ENCODE measurements around the gene PLCB2. TPM values are rescaled to one million over a fixed set of nuclear protein-coding genes. Genes with fewer than 3 reads are reported as not detected.

Gene PLCB2
- total RNA-seq, 4 donors from 2014 or later: 0.34 to 3.0 (median 2.0) TPM

- Histone ChIP-seq H3K27ac (no peak overlapping the region), H3K9me3 (no peaks in the 10 kb centered on the region), H3K4me1 (peaks cover 13% of the 10 kb centered on the region), H3K36me3 (peaks cover 23% of the 10 kb centered on the region), H3K4me3 (no peak overlapping the region), H3K27me3 (no peaks in the 10 kb centered on the region)
- TF ChIP-seq POLR2AphosphoS5 (IDR thresholded peaks at IDR 0.05): no peak
- no peak for TF ChIP-seq EP300 (IDR thresholded peaks at IDR 0.05)
- 67% methylated on average over 1 of the region's 20 CpGs for WGBS
- no peak for DNase-seq (ENCODE audit: low spot score in 2 of 2)
Observed at GRCh38 chr15:40265875-40266274, 41.9 kb downstream of the PLCB2 start.

GRCh38 chr15:40265355-40265754 lies 42.4 kb downstream of the PLCB2 start:
- Histone ChIP-seq H3K4me1 (peaks cover 13% of the 10 kb centered on the region), H3K9me3 (no peaks in the 10 kb centered on the region), H3K4me3 (no peak overlapping the region), H3K36me3 (peaks cover 20% of the 10 kb centered on the region), H3K27me3 (no peaks in the 10 kb centered on the region), H3K27ac (no peak overlapping the region)
- no peak for TF ChIP-seq POLR2AphosphoS5 (IDR thresholded peaks at IDR 0.05)
- TF ChIP-seq EP300 (IDR thresholded peaks at IDR 0.05): no peak
- no peak for TF ChIP-seq POLR2A (IDR thresholded peaks at IDR 0.05)
- no peak for TF ChIP-seq CTCF (IDR thresholded peaks at IDR 0.05)
- WGBS: 52% methylated on average over 10 of the region's 10 CpGs
- DNase-seq (ENCODE audit: low spot score in 2 of 2): no peak

GRCh38 chr15:40264321-40265153 lies 43.2 kb downstream of the PLCB2 start:
- H3K4me1 ChIP-seq: peaks cover 13% of the 10 kb centered on the region
- no peak overlapping the region for H3K4me3 ChIP-seq
- no peak for DNase-seq (ENCODE audit: low spot score in 2 of 2)
- H3K36me3 ChIP-seq: peaks cover 20% of the 10 kb centered on the region
- H3K27me3 ChIP-seq: no peaks in the 10 kb centered on the region
- no peaks in the 10 kb centered on the region for H3K9me3 ChIP-seq
- TF ChIP-seq CTCF (IDR thresholded peaks at IDR 0.05) (no peak), POLR2A (IDR thresholded peaks at IDR 0.05) (no peak), EP300 (IDR thresholded peaks at IDR 0.05) (no peak), POLR2AphosphoS5 (IDR thresholded peaks at IDR 0.05) (no peak)
- 77% methylated on average over 12 of the region's 16 CpGs for WGBS
- H3K27ac ChIP-seq: no peak overlapping the region

- Histone ChIP-seq H3K4me3 (no peak overlapping the region), H3K9me3 (no peaks in the 10 kb centered on the region), H3K27me3 (no peaks in the 10 kb centered on the region), H3K4me1 (peaks cover 13% of the 10 kb centered on the region), H3K27ac (no peak overlapping the region), H3K36me3 (peaks cover 20% of the 10 kb centered on the region)
- DNase-seq (ENCODE audit: low spot score in 2 of 2): no peak
- TF ChIP-seq POLR2AphosphoS5 (IDR thresholded peaks at IDR 0.05): no peak
- WGBS: 49% methylated on average over 10 of the region's 12 CpGs
Observed at GRCh38 chr15:40263024-40263754, 44.5 kb downstream of the PLCB2 start.

- no peaks in the 10 kb centered on the region for H3K9me3 ChIP-seq
- H3K4me3 ChIP-seq: no peak overlapping the region
- H3K27ac ChIP-seq: no peak overlapping the region
- H3K36me3 ChIP-seq: peaks cover 5% of the 10 kb centered on the region
- H3K4me1 ChIP-seq: no peaks in the 10 kb centered on the region
- 75% methylated on average over 5 of the region's 7 CpGs for WGBS
- TF ChIP-seq POLR2AphosphoS5 (IDR thresholded peaks at IDR 0.05) (no peak), EP300 (IDR thresholded peaks at IDR 0.05) (no peak), CTCF (IDR thresholded peaks at IDR 0.05) (no peak)
- H3K27me3 ChIP-seq: no peaks in the 10 kb centered on the region
- no peak for DNase-seq (ENCODE audit: low spot score in 2 of 2)
Observed at GRCh38 chr15:40259021-40259420, 48.7 kb downstream of the PLCB2 start.

- Histone ChIP-seq H3K4me3 (no peak overlapping the region), H3K27ac (no peak overlapping the region), H3K36me3 (peaks cover 5% of the 10 kb centered on the region), H3K4me1 (peaks cover 4% of the 10 kb centered on the region), H3K27me3 (no peaks in the 10 kb centered on the region), H3K9me3 (no peaks in the 10 kb centered on the region)
- no peak for DNase-seq (ENCODE audit: low spot score in 2 of 2)
- no peak for TF ChIP-seq POLR2A (IDR thresholded peaks at IDR 0.05)
- no peak for TF ChIP-seq POLR2AphosphoS5 (IDR thresholded peaks at IDR 0.05)
- TF ChIP-seq CTCF (IDR thresholded peaks at IDR 0.05): no peak
- no peak for TF ChIP-seq EP300 (IDR thresholded peaks at IDR 0.05)
- WGBS: 100% methylated on average over 1 of the region's 8 CpGs
Observed at GRCh38 chr15:40258544-40258943, 49.2 kb downstream of the PLCB2 start.

Measured in suprapubic skin (tissue), 4 donors.